Breast epithelium (tissue), 3 donors: ENCODE results near the gene NPB.

Experiments
- POLR2AphosphoS5 ChIP-seq, 3 donors: sonication (generic); formaldehyde crosslinking; IDR thresholded peaks; one replicate each; pipeline ENCODE4 v1.6.1; 2017; ENCODE audit warnings: antibody characterized with exemption in 3 of 3
- TF ChIP-seq, protein P1 (sequence below), 3 donors: fragments of 450-650 bp; IDR thresholded peaks; one replicate each; pipeline ENCODE4 v1.5.1; 2016 to 2017; ENCODE audit warnings: antibody characterized with exemption in 3 of 3, mild to moderate bottlenecking in 3 of 3, moderate library complexity in 3 of 3

GRCh38 chr17:81908793-81909192 is 6.8 kb downstream of the NPB start:
- TF ChIP-seq, protein P1, sequence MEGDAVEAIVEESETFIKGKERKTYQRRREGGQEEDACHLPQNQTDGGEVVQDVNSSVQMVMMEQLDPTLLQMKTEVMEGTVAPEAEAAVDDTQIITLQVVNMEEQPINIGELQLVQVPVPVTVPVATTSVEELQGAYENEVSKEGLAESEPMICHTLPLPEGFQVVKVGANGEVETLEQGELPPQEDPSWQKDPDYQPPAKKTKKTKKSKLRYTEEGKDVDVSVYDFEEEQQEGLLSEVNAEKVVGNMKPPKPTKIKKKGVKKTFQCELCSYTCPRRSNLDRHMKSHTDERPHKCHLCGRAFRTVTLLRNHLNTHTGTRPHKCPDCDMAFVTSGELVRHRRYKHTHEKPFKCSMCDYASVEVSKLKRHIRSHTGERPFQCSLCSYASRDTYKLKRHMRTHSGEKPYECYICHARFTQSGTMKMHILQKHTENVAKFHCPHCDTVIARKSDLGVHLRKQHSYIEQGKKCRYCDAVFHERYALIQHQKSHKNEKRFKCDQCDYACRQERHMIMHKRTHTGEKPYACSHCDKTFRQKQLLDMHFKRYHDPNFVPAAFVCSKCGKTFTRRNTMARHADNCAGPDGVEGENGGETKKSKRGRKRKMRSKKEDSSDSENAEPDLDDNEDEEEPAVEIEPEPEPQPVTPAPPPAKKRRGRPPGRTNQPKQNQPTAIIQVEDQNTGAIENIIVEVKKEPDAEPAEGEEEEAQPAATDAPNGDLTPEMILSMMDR (IDR thresholded peaks at IDR 0.05): no peak
- no peak for TF ChIP-seq POLR2AphosphoS5 (IDR thresholded peaks at IDR 0.05)
